GM21447 (cell line): ENCODE measurements around the gene SERPINE3.
A peak's percentile ranks its signal among the peaks of the same experiment; 100 is the strongest.

Experiments
- ATAC-seq: cut with Tn5 transposase; IDR thresholded peaks from one replicate; pipeline ENCODE4 v1.9.1; 2021; ENCODE audit not compliant: unreplicated experiment

Gene SERPINE3

GRCh38 chr13:51327961-51328360 lies 11.5 kb upstream of the SERPINE3 start:
- no peak for ATAC-seq

GRCh38 chr13:51328488-51328887 lies 11.0 kb upstream of the SERPINE3 start:
- no peak for ATAC-seq

- ATAC-seq: no peak
These were observed 9.9 kb upstream of the SERPINE3 start for GRCh38 chr13:51329606-51330005.

- ATAC-seq: peak; percentile 53
These were observed 8.7 kb upstream of the SERPINE3 start for GRCh38 chr13:51330791-51331190.

GRCh38 chr13:51331354-51331861 lies 8.1 kb upstream of the SERPINE3 start:
- ATAC-seq: peak; percentile 53

GRCh38 chr13:51332566-51333361 lies 6.7 kb upstream of the SERPINE3 start:
- ATAC-seq: no peak

- ATAC-seq: no peak
These were observed 6.1 kb upstream of the SERPINE3 start for GRCh38 chr13:51333421-51333820.

- ATAC-seq: no peak
These were observed 5.7 kb upstream of the SERPINE3 start for GRCh38 chr13:51333826-51334225.

GRCh38 chr13:51336746-51337145 lies 2.7 kb upstream of the SERPINE3 start:
- ATAC-seq: no peak

- ATAC-seq: no peak
These were observed 651 bp downstream of the SERPINE3 start for GRCh38 chr13:51339952-51340732.

- no peak for ATAC-seq
These were observed 1.7 kb downstream of the SERPINE3 start for GRCh38 chr13:51341232-51341631.

GRCh38 chr13:51341791-51342190 lies 2.3 kb downstream of the SERPINE3 start:
- no peak for ATAC-seq

- ATAC-seq: no peak
These were observed 3.2 kb downstream of the SERPINE3 start for GRCh38 chr13:51342706-51343105.

- ATAC-seq: no peak
These were observed 4.0 kb downstream of the SERPINE3 start for GRCh38 chr13:51343475-51343874.

GRCh38 chr13:51346397-51346796 lies 6.9 kb downstream of the SERPINE3 start:
- peak; percentile 53 for ATAC-seq

- no peak for ATAC-seq
These were observed 7.6 kb downstream of the SERPINE3 start for GRCh38 chr13:51347099-51347498.

GRCh38 chr13:51348069-51348967 lies 8.8 kb downstream of the SERPINE3 start:
- ATAC-seq: no peak

- no peak for ATAC-seq
These were observed 9.5 kb downstream of the SERPINE3 start for GRCh38 chr13:51349016-51349415.

GRCh38 chr13:51355217-51355616 lies 15.7 kb downstream of the SERPINE3 start:
- no peak for ATAC-seq

- no peak for ATAC-seq
These were observed 18.6 kb downstream of the SERPINE3 start for GRCh38 chr13:51357928-51358595.
